ENCODE measurements around the gene FAM186B. TPM values are rescaled to one million over a fixed set of nuclear protein-coding genes. Genes with fewer than 3 reads are reported as not detected.

The FAM186B gene
- total and polyA plus RNA-seq, 2 experiments from 2014 or later, result 0.21 to 0.38 TPM

GRCh38 chr12:49553512-49554088 lies 51.8 kb downstream of the FAM186B start:
- Mint-ChIP-seq H3K4me1 (peaks cover 6% of the 10 kb centered on the region; the same call in 1 of the 3 replicates), H3K36me3 (ENCODE audit: low read depth) (peaks cover 7% of the 10 kb centered on the region), H3K27me3 (ENCODE audit: insufficient read depth, low read depth, poor library complexity) (peaks cover 33% of the 10 kb centered on the region), H3K9me3 (no peaks in the 10 kb centered on the region), H3K27ac (peak overlapping the region; percentile 21; the same call in 1 of the 2 replicates), H3K4me3 (no peak overlapping the region)
- Histone ChIP-seq H3K27ac (ENCODE audit: low read depth) (no peak overlapping the region), H3F3A (replicated peaks; ENCODE audit: low read depth) (no peaks in the 10 kb centered on the region), H3K79me2 (replicated peaks; ENCODE audit: insufficient read depth) (no peaks in the 10 kb centered on the region), H3K4me1 (ENCODE audit: insufficient read depth) (no peaks in the 10 kb centered on the region; the same call in 1 of the 2 replicates), H4K20me1 (replicated peaks; ENCODE audit: insufficient read depth) (no peaks in the 10 kb centered on the region), H3K4me2 (no peak overlapping the region), H3K27me3 (ENCODE audit: insufficient read depth) (peaks cover 45% of the 10 kb centered on the region), H3K4me3 (no peak overlapping the region), H3K9me2 (ENCODE audit: insufficient read depth) (no peaks in the 10 kb centered on the region), H2AFZ (no peak overlapping the region), H3K36me3 (ENCODE audit: insufficient read depth) (peaks cover 2% of the 10 kb centered on the region; the same call in 1 of the 2 replicates)
- TF ChIP-seq, protein P1, sequence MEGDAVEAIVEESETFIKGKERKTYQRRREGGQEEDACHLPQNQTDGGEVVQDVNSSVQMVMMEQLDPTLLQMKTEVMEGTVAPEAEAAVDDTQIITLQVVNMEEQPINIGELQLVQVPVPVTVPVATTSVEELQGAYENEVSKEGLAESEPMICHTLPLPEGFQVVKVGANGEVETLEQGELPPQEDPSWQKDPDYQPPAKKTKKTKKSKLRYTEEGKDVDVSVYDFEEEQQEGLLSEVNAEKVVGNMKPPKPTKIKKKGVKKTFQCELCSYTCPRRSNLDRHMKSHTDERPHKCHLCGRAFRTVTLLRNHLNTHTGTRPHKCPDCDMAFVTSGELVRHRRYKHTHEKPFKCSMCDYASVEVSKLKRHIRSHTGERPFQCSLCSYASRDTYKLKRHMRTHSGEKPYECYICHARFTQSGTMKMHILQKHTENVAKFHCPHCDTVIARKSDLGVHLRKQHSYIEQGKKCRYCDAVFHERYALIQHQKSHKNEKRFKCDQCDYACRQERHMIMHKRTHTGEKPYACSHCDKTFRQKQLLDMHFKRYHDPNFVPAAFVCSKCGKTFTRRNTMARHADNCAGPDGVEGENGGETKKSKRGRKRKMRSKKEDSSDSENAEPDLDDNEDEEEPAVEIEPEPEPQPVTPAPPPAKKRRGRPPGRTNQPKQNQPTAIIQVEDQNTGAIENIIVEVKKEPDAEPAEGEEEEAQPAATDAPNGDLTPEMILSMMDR (conservative IDR thresholded peaks at IDR 0.05; ENCODE audit: low read depth in 2 of 2), result peak; percentile 83 to 91
- no peak for TF ChIP-seq ZNF331 (CRISPR knock-in tag; IDR thresholded peaks at IDR 0.05; ENCODE audit: low read depth)
- DNase-seq (ENCODE audit: low spot score) (peak; percentile 85), ATAC-seq (peak; percentile 51)

DNA sequence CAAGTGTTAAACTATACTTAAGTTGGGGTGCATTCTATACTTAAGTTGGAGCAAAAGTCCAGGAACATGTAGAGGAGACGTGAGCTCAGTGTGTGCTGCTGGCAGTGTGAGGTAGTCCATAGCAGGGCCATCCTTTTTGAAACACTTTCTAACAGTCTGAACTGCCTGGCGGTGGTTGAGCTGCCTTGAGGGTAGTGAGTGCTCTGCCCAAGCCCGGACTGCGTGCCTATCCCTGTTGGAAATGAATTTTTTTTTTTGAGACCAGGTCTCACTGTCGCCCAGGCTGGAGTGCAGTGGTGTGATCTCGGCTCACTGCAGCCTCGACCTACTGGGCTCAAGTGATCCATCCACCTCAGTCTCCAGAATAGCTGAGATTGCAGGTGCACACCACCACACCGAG lies 52.5 kb downstream of the FAM186B start:
- no peak overlapping the region for H3K4me2 ChIP-seq
- Mint-ChIP-seq H3K4me3 (no peak overlapping the region), H3K27me3 (ENCODE audit: insufficient read depth, low read depth, poor library complexity) (peaks cover 40% of the 10 kb centered on the region), H3K4me1 (peaks cover 6% of the 10 kb centered on the region; the same call in 1 of the 3 replicates), H3K27ac (no peak overlapping the region), H3K9me3 (no peaks in the 10 kb centered on the region), H3K36me3 (ENCODE audit: low read depth) (peaks cover 2% of the 10 kb centered on the region; the same call in 2 of the 3 replicates)
- no peaks in the 10 kb centered on the region for H3K36me3 ChIP-seq (ENCODE audit: insufficient read depth)
- H3F3A ChIP-seq (replicated peaks; ENCODE audit: low read depth), result no peaks in the 10 kb centered on the region
- no peaks in the 10 kb centered on the region for H3K9me2 ChIP-seq (ENCODE audit: insufficient read depth)
- no peaks in the 10 kb centered on the region for H4K20me1 ChIP-seq (replicated peaks; ENCODE audit: insufficient read depth)
- H3K4me1 ChIP-seq (ENCODE audit: insufficient read depth), result no peaks in the 10 kb centered on the region; the same call in 1 of the 2 replicates
- ATAC-seq (no peak), DNase-seq (ENCODE audit: low spot score) (no peak)
- no peak overlapping the region for H3K27ac ChIP-seq (ENCODE audit: low read depth)
- TF ChIP-seq STAT1 (IDR thresholded peaks at IDR 0.05; ENCODE audit: unreplicated experiment) (no peak), ZNF114 (CRISPR knock-in tag; IDR thresholded peaks at IDR 0.05) (no peak), EZH2 (IDR thresholded peaks at IDR 0.05; ENCODE audit: low read depth, unreplicated experiment) (no peak), ZNF331 (CRISPR knock-in tag; IDR thresholded peaks at IDR 0.05; ENCODE audit: low read depth) (no peak), NANOG (IDR thresholded peaks at IDR 0.05; ENCODE audit: borderline replicate concordance) (no peak), JUNB (IDR thresholded peaks at IDR 0.05; ENCODE audit: unreplicated experiment) (no peak)
- TF ChIP-seq, protein P2, sequence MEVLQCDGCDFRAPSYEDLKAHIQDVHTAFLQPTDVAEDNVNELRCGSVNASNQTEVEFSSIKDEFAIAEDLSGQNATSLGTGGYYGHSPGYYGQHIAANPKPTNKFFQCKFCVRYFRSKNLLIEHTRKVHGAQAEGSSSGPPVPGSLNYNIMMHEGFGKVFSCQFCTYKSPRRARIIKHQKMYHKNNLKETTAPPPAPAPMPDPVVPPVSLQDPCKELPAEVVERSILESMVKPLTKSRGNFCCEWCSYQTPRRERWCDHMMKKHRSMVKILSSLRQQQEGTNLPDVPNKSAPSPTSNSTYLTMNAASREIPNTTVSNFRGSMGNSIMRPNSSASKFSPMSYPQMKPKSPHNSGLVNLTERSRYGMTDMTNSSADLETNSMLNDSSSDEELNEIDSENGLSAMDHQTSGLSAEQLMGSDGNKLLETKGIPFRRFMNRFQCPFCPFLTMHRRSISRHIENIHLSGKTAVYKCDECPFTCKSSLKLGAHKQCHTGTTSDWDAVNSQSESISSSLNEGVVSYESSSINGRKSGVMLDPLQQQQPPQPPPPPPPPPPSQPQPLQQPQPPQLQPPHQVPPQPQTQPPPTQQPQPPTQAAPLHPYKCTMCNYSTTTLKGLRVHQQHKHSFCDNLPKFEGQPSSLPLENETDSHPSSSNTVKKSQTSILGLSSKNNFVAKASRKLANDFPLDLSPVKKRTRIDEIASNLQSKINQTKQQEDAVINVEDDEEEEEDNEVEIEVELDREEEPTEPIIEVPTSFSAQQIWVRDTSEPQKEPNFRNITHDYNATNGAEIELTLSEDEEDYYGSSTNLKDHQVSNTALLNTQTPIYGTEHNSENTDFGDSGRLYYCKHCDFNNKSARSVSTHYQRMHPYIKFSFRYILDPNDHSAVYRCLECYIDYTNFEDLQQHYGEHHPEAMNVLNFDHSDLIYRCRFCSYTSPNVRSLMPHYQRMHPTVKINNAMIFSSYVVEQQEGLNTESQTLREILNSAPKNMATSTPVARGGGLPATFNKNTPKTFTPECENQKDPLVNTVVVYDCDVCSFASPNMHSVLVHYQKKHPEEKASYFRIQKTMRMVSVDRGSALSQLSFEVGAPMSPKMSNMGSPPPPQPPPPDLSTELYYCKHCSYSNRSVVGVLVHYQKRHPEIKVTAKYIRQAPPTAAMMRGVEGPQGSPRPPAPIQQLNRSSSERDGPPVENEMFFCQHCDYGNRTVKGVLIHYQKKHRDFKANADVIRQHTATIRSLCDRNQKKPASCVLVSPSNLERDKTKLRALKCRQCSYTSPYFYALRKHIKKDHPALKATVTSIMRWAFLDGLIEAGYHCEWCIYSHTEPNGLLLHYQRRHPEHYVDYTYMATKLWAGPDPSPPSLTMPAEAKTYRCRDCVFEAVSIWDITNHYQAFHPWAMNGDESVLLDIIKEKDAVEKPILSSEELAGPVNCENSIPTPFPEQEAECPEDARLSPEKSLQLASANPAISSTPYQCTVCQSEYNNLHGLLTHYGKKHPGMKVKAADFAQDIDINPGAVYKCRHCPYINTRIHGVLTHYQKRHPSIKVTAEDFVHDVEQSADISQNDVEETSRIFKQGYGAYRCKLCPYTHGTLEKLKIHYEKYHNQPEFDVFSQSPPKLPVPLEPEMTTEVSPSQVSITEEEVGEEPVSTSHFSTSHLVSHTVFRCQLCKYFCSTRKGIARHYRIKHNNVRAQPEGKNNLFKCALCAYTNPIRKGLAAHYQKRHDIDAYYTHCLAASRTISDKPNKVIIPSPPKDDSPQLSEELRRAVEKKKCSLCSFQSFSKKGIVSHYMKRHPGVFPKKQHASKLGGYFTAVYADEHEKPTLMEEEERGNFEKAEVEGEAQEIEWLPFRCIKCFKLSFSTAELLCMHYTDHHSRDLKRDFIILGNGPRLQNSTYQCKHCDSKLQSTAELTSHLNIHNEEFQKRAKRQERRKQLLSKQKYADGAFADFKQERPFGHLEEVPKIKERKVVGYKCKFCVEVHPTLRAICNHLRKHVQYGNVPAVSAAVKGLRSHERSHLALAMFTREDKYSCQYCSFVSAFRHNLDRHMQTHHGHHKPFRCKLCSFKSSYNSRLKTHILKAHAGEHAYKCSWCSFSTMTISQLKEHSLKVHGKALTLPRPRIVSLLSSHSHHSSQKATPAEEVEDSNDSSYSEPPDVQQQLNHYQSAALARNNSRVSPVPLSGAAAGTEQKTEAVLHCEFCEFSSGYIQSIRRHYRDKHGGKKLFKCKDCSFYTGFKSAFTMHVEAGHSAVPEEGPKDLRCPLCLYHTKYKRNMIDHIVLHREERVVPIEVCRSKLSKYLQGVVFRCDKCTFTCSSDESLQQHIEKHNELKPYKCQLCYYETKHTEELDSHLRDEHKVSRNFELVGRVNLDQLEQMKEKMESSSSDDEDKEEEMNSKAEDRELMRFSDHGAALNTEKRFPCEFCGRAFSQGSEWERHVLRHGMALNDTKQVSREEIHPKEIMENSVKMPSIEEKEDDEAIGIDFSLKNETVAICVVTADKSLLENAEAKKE (CRISPR knock-in tag; IDR thresholded peaks at IDR 0.05), result no peak
- TF ChIP-seq, protein P1 (conservative IDR thresholded peaks at IDR 0.05; ENCODE audit: low read depth in 2 of 2), result no peak
- no peak overlapping the region for H3K4me3 ChIP-seq
- no peaks in the 10 kb centered on the region for H3K79me2 ChIP-seq (replicated peaks; ENCODE audit: insufficient read depth)
- no peak overlapping the region for H2AFZ ChIP-seq
- peaks cover 52% of the 10 kb centered on the region for H3K27me3 ChIP-seq (ENCODE audit: insufficient read depth)

Measured in GM23338 (cell line).